Colonic mucosa (tissue), 4 donors: ENCODE data around the gene ZBTB26. TPM values are rescaled to one million over a fixed set of nuclear protein-coding genes. Genes with fewer than 3 reads are reported as not detected.
A peak's percentile ranks its signal among the peaks of the same experiment; 100 is the strongest.

ENCODE experiments used
- DNase-seq: peaks from one replicate; pipeline ENCODE4 v3.0.0-alpha.2; 2020
- H3K27ac ChIP-seq: fragments of 200-600 bp; one replicate; pipeline ENCODE4 v1.8.0; 2021
- H3K27me3 ChIP-seq: fragments of 200-600 bp; one replicate; pipeline ENCODE4 v1.8.0; 2021
- H3K36me3 ChIP-seq: fragments of 200-600 bp; one replicate; pipeline ENCODE4 v1.8.0; 2021
- H3K4me1 ChIP-seq: fragments of 200-600 bp; one replicate; pipeline ENCODE4 v1.8.0; 2021; ENCODE audit warnings: mild to moderate bottlenecking
- H3K4me3 ChIP-seq: fragments of 200-600 bp; one replicate; pipeline ENCODE4 v1.8.0; 2021
- H3K9ac ChIP-seq, 2 donors: one replicate each; pipeline ENCODE4 v1.7.0; 2013; ENCODE audit warnings: control low read depth in 2 of 2, low read depth in 2 of 2, low read length in 2 of 2
- H3K9me3 ChIP-seq: fragments of 200-600 bp; one replicate; pipeline ENCODE4 v1.8.0; 2021
- intact Hi-C: fragments of 100-400 bp; cut with DNase I; formaldehyde crosslinking; loops from one replicate; pipeline ENCODE4 v1.14.1; 2022
- total RNA-seq, 2 donors: library from RNA; stranded (reverse); fragmentation: NEBNext Ultra II Directional in 1 of 2; extraction: Animal tissue kit (Norgen Biotek cat#: 25700) in 1 of 2; gene quantifications; one replicate each; pipeline ENCODE4 v1.2.1, GENCODE V29; 2021
- TF ChIP-seq, protein P1 (sequence below): fragments of 200-600 bp; IDR thresholded peaks from one replicate; pipeline ENCODE4 v1.8.0; 2022; ENCODE audit warnings: antibody characterized with exemption, mild to moderate bottlenecking
- donor health status: healthy.
- donor health status: DM: no; HTN: no; CAD: no.
- donor health status: DM: no; HTN: no; CAD: no.

ZBTB26 gene, protein sequence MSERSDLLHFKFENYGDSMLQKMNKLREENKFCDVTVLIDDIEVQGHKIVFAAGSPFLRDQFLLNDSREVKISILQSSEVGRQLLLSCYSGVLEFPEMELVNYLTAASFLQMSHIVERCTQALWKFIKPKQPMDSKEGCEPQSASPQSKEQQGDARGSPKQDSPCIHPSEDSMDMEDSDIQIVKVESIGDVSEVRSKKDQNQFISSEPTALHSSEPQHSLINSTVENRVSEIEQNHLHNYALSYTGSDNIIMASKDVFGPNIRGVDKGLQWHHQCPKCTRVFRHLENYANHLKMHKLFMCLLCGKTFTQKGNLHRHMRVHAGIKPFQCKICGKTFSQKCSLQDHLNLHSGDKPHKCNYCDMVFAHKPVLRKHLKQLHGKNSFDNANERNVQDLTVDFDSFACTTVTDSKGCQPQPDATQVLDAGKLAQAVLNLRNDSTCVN
- 1 to 10 TPM; 4.3 to 6.5 TPM for total RNA-seq

- Histone ChIP-seq H3K4me1 (peaks cover 10% of the 10 kb centered on the region), H3K4me3 (peak within 1 kb of the TSS; percentile 81)
Measured at GRCh38 chr9:122931226-122932121, at the start of gene ZBTB26. Gene ZBTB26 (minus strand): TSS chr9:122931512. CDS start chr9:122919934, 11,578 bp downstream.

DNA sequence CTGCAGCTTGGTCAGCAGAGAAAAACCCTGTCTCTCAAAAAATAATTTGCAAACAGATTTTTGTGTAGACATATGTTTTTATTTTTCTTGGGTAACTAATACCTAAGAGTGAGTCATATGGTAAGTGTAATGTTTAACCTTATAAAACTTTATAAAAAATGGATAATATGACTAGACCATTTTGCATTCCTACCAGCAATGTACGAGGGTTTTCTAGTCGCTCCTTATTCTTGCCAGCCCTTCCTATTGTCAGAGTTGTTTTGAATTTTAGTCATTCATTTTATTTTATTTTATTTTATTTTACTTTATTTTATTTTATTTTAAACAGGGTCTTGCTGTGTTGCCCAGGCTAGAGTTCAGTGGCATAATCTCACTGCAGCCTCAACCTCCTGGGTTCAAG is 47.3 kb upstream of the ZBTB26 start:
- Histone ChIP-seq H3K27ac (no peak overlapping the region), H3K27me3 (no peaks in the 10 kb centered on the region), H3K4me3 (no peak overlapping the region), H3K4me1 (no peaks in the 10 kb centered on the region), H3K9me3 (no peaks in the 10 kb centered on the region), H3K9ac (no peak overlapping the region), H3K36me3 (no peaks in the 10 kb centered on the region)
- no peak for DNase-seq
- intact Hi-C loops, result no loop called here
- TF ChIP-seq, protein P1, sequence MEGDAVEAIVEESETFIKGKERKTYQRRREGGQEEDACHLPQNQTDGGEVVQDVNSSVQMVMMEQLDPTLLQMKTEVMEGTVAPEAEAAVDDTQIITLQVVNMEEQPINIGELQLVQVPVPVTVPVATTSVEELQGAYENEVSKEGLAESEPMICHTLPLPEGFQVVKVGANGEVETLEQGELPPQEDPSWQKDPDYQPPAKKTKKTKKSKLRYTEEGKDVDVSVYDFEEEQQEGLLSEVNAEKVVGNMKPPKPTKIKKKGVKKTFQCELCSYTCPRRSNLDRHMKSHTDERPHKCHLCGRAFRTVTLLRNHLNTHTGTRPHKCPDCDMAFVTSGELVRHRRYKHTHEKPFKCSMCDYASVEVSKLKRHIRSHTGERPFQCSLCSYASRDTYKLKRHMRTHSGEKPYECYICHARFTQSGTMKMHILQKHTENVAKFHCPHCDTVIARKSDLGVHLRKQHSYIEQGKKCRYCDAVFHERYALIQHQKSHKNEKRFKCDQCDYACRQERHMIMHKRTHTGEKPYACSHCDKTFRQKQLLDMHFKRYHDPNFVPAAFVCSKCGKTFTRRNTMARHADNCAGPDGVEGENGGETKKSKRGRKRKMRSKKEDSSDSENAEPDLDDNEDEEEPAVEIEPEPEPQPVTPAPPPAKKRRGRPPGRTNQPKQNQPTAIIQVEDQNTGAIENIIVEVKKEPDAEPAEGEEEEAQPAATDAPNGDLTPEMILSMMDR, result no peak

More at GRCh38 chr9:122931226-122932121, at the start of gene ZBTB26:
- no peaks in the 10 kb centered on the region for H3K36me3 ChIP-seq
- H3K27ac ChIP-seq, result peak within 1 kb of the TSS; percentile 82
- H3K9me3 ChIP-seq, result no peaks in the 10 kb centered on the region
- H3K27me3 ChIP-seq, result no peaks in the 10 kb centered on the region
- peak within 1 kb of the TSS; percentile 72 to 88 for H3K9ac ChIP-seq
- intact Hi-C loops, result no loop called here
- TF ChIP-seq, protein P1, result no peak
- DNase-seq, result peak; percentile 97

- Histone ChIP-seq H3K4me1 (no peaks in the 10 kb centered on the region), H3K9me3 (no peaks in the 10 kb centered on the region), H3K9ac (no peak overlapping the region), H3K36me3 (peaks cover 3% of the 10 kb centered on the region), H3K4me3 (no peak overlapping the region), H3K27ac (peak overlapping the region; percentile 8), H3K27me3 (no peaks in the 10 kb centered on the region)
- TF ChIP-seq, protein P1, result no peak
- no peak for DNase-seq
- intact Hi-C loops, result no loop called here
Measured at GRCh38 chr9:122975196-122975595, 43.9 kb upstream of the ZBTB26 start.

- DNase-seq, result no peak
- Histone ChIP-seq H3K27me3 (no peaks in the 10 kb centered on the region), H3K4me3 (no peak overlapping the region), H3K4me1 (no peaks in the 10 kb centered on the region), H3K9ac (no peak overlapping the region), H3K9me3 (no peaks in the 10 kb centered on the region), H3K27ac (no peak overlapping the region), H3K36me3 (no peaks in the 10 kb centered on the region)
- TF ChIP-seq, protein P1, result no peak
- intact Hi-C loops, result no loop called here
Measured at GRCh38 chr9:122961139-122961538, 29.8 kb upstream of the ZBTB26 start.

- H3K27ac ChIP-seq, result no peak overlapping the region
- H3K4me1 ChIP-seq, result no peaks in the 10 kb centered on the region
Measured at GRCh38 chr9:122955961-122956360, 24.6 kb upstream of the ZBTB26 start.

More at GRCh38 chr9:122955961-122956360, 24.6 kb upstream of the ZBTB26 start:
- H3K4me3 ChIP-seq, result no peak overlapping the region
- TF ChIP-seq, protein P1, result no peak
- no peak overlapping the region for H3K9ac ChIP-seq
- H3K36me3 ChIP-seq, result no peaks in the 10 kb centered on the region
- intact Hi-C loops, result no loop called here
- H3K9me3 ChIP-seq, result no peaks in the 10 kb centered on the region
- DNase-seq, result no peak
- no peaks in the 10 kb centered on the region for H3K27me3 ChIP-seq
